Fibroblast of lung (primary cell): ENCODE results near the gene CNKSR3. TPM values are rescaled to one million over a fixed set of nuclear protein-coding genes. Genes with fewer than 3 reads are reported as not detected.

Experiments
- DNase-seq, 2 donors: peaks; one replicate each; pipeline versions ENCODE4 v3.0.0 to v3.0.0-alpha.2; 2010; ENCODE audit warnings: low read depth in 2 of 2
- H2AFZ ChIP-seq: 2 replicates; pipeline ENCODE4 v1.5.1; 2012; ENCODE audit warnings: low read length, control low read depth, inconsistent platforms
- H3K27ac ChIP-seq: 2 replicates; pipeline ENCODE4 v1.5.1; 2011; ENCODE audit warnings: low read length, control low read depth; ENCODE audit not compliant: insufficient read depth
- H3K27me3 ChIP-seq: 2 replicates; pipeline ENCODE4 v1.5.1; 2011; ENCODE audit warnings: mild to moderate bottlenecking, low read length; ENCODE audit not compliant: control insufficient read depth, insufficient read depth
- H3K36me3 ChIP-seq: 2 replicates; pipeline ENCODE4 v1.5.1; 2011; ENCODE audit warnings: low read length; ENCODE audit not compliant: control insufficient read depth, insufficient read depth
- H3K4me1 ChIP-seq: 2 replicates; pipeline ENCODE4 v1.5.1; 2011; ENCODE audit warnings: low read length; ENCODE audit not compliant: control insufficient read depth, insufficient read depth; ENCODE audit errors: extremely low read depth
- H3K4me2 ChIP-seq: 2 replicates; pipeline ENCODE4 v1.5.1; 2011; ENCODE audit warnings: low read length, control low read depth; ENCODE audit not compliant: insufficient read depth; ENCODE audit errors: extremely low read depth
- H3K4me3 ChIP-seq, 4 experiments: fragments of 200-600 bp in 1 of 4; sonication (generic) in 1 of 4; replicated peaks in 1 of 4; 2 replicates each; pipeline ENCODE4 v1.5.1; 2011 to 2016; ENCODE audit warnings: low read length in 4 of 4, low read depth in 3 of 4, mild to moderate bottlenecking in 3 of 4, control low read depth in 2 of 4, inconsistent platforms in 1 of 4, mixed read lengths in 1 of 4; ENCODE audit not compliant: insufficient read depth in 1 of 4; ENCODE audit errors: control extremely low read depth in 1 of 4
- H3K79me2 ChIP-seq: 2 replicates; pipeline ENCODE4 v1.5.1; 2012; ENCODE audit warnings: mild to moderate bottlenecking, low read length, inconsistent platforms; ENCODE audit not compliant: control insufficient read depth, insufficient read depth
- H3K9ac ChIP-seq: 2 replicates; pipeline ENCODE4 v1.5.1; 2011; ENCODE audit warnings: mild to moderate bottlenecking, low read length, control low read depth; ENCODE audit not compliant: insufficient read depth
- H3K9me3 ChIP-seq: 2 replicates; pipeline ENCODE4 v1.5.1; 2012; ENCODE audit warnings: low read depth, low read length; ENCODE audit not compliant: control insufficient read depth, insufficient read depth
- H4K20me1 ChIP-seq: 2 replicates; pipeline ENCODE4 v1.5.1; 2011; ENCODE audit warnings: low read length; ENCODE audit not compliant: control insufficient read depth, insufficient read depth; ENCODE audit errors: extremely low read depth
- CTCF ChIP-seq, 2 donors: IDR thresholded peaks in 1 of 2; conservative IDR thresholded peaks in 1 of 2; 1 replicate in 1 of 2; 2 replicates in 1 of 2; pipeline ENCODE4 v1.5.1; 2011 to 2012; ENCODE audit warnings: low read length in 2 of 2, control low read depth in 1 of 2, inconsistent platforms in 1 of 2, low read depth in 1 of 2, mild to moderate bottlenecking in 1 of 2
- EZH2 ChIP-seq: IDR thresholded peaks from 2 replicates; pipeline ENCODE4 v1.5.1; 2012; ENCODE audit warnings: low read length, control low read depth, mild to moderate bottlenecking; ENCODE audit errors: missing control alignments
- polyA plus RNA-seq, 2 donors: library from polyadenylated mRNA; depleted of rRNA in 1 of 2; stranded (reverse) in 1 of 2; unstranded in 1 of 2; fragments of >200 nt; gene quantifications; 2 replicates each; pipeline ENCODE4 v1.2.1, GENCODE V29; 2011 to 2012; ENCODE audit warnings: missing spikeins in 1 of 2
- total RNA-seq: library from RNA; depleted of rRNA; stranded (reverse); fragments of >200 nt; gene quantifications from 2 replicates; pipeline ENCODE4 v1.2.1, GENCODE V29; 2014

CNKSR3 gene
- total and polyA plus RNA-seq, 2 donors (not counting 1 experiment from before 2014, with no cell fraction given) = 5.5 to 14.0 TPM

- no peaks in the 10 kb centered on the region for H3K9me3 ChIP-seq
- no peak overlapping the region for H3K4me3 ChIP-seq
- H3K79me2 ChIP-seq = no peaks in the 10 kb centered on the region
- no peaks in the 10 kb centered on the region for H4K20me1 ChIP-seq
- no peak overlapping the region for H2AFZ ChIP-seq
- no peak overlapping the region for H3K4me2 ChIP-seq
- no peaks in the 10 kb centered on the region for H3K27me3 ChIP-seq
- DNase-seq = peak in 1 of 2 donors; percentile 43
- no peaks in the 10 kb centered on the region for H3K36me3 ChIP-seq
- no peak overlapping the region for H3K27ac ChIP-seq
- no peak overlapping the region for H3K9ac ChIP-seq
- TF ChIP-seq CTCF (conservative IDR thresholded peaks at IDR 0.05 in 1 of 2, IDR thresholded peaks at IDR 0.05 in 1 of 2; ENCODE audit: low read depth in 1 of 2, low read length in 2 of 2) = no peak
- TF ChIP-seq EZH2 = no peak
- peaks cover 5% of the 10 kb centered on the region for H3K4me1 ChIP-seq
Observed at GRCh38 chr6:154367839-154368695, 142.4 kb downstream of the CNKSR3 start.

DNA sequence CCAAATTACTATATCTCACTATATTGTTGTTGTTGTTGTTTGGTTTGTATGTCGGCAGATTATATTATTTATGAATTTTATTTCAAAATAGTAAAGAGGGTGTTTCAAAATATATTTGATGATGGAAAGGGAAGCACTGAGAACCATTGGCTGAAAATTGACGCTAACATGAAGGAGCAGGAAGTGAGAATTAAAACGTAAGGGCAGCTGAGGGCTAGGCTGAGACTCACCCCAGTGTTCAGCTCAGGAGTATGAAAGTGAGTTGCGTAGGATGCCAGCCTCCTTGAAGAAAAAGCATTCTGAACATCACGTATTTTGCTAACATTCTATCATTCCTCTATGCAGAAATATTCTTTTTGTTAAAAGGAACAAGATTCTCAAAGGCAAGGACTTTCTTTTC is 143.1 kb downstream of the CNKSR3 start:
- no peak overlapping the region for H3K4me2 ChIP-seq
- peaks cover 5% of the 10 kb centered on the region for H3K4me1 ChIP-seq
- no peak overlapping the region for H3K27ac ChIP-seq
- H3K9ac ChIP-seq = no peak overlapping the region
- no peak for DNase-seq
- no peaks in the 10 kb centered on the region for H3K36me3 ChIP-seq
- no peak for TF ChIP-seq CTCF (conservative IDR thresholded peaks at IDR 0.05 in 1 of 2, IDR thresholded peaks at IDR 0.05 in 1 of 2; ENCODE audit: low read depth in 1 of 2, low read length in 2 of 2)
- TF ChIP-seq EZH2 = no peak
- H3K79me2 ChIP-seq = no peaks in the 10 kb centered on the region
- H3K27me3 ChIP-seq = no peaks in the 10 kb centered on the region
- no peaks in the 10 kb centered on the region for H4K20me1 ChIP-seq
- no peak overlapping the region for H2AFZ ChIP-seq
- H3K9me3 ChIP-seq = no peaks in the 10 kb centered on the region
- no peak overlapping the region for H3K4me3 ChIP-seq

- Histone ChIP-seq H3K9ac (no peak overlapping the region), H3K4me1 (peaks cover 3% of the 10 kb centered on the region), H3K36me3 (no peaks in the 10 kb centered on the region), H3K79me2 (no peaks in the 10 kb centered on the region), H4K20me1 (no peaks in the 10 kb centered on the region), H3K4me3 (no peak overlapping the region), H3K27ac (no peak overlapping the region), H3K9me3 (no peaks in the 10 kb centered on the region), H3K4me2 (no peak overlapping the region), H3K27me3 (no peaks in the 10 kb centered on the region), H2AFZ (no peak overlapping the region)
- peak in 1 of 2 donors; percentile 21 for DNase-seq
- TF ChIP-seq EZH2 (no peak), CTCF (conservative IDR thresholded peaks at IDR 0.05 in 1 of 2, IDR thresholded peaks at IDR 0.05 in 1 of 2; ENCODE audit: low read depth in 1 of 2, low read length in 2 of 2) (no peak)
Observed at GRCh38 chr6:154363821-154364220, 146.7 kb downstream of the CNKSR3 start.
